GM21423 (cell line): ENCODE measurements around the gene MMP14.
"Not testable (repeated sequence)": the region's sequence is repeated elsewhere in the genome, so short reads cannot be mapped to it uniquely, and the experiment has no call there.

Experiments
- ATAC-seq: cut with Tn5 transposase; IDR thresholded peaks from one replicate; pipeline ENCODE4 v1.9.1; 2021; ENCODE audit warnings: mild to moderate bottlenecking, moderate library complexity; ENCODE audit not compliant: unreplicated experiment

MMP14 gene

DNA sequence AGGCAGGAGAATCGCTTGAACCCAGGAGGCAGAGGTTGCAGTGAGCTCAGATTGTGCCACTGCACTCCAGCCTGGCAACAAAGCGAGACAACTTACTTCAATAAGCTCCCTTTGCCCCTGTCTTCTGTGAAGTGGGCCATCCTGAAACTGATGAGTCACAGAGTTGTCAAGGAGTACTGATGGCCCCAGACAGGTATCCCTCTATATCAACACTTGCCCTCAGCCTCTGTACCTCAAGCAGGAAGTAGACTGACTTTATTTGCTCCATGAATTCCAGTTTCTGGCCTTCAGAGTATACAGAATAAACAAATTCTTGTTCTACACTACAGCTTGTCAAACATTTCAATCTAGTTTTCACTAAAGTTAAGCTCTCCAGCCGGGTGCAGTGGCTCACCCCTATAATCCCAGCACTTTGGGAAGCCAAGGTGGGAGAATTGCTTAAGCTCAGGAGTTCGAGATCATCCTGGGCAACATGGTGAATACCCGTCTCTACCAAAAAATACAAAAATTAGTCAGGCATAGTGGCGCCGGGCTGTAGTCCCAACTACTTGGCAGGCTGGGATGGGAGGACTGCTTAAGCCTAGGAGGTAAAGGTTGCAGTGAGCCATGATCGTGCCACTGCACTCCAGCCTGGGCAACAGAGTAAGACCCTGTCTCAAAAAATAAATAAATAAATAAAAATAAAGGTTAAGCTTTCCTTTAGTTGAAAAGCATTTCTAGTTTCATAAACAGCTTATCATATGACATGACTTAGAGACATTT lies 18.8 kb downstream of the MMP14 start:
- no peak for ATAC-seq

DNA sequence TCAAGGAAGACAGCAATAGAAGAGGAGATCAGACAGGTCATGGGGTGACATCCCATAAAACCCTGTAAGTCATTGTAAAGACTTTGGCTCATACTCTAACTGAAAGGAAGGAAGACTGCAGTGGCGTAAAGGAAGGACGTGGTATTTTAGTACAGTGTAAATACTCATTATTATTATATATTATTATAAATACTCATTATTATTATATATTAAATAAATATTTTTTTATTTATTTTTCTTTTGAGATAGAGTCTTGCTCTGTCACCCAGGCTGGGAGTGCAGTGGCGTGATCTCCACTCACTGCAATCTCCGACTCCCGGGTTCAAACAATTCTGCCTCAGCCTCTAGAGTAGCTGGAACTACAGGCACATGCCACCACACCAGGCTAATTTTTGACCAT lies 20.0 kb downstream of the MMP14 start:
- ATAC-seq = no peak

DNA sequence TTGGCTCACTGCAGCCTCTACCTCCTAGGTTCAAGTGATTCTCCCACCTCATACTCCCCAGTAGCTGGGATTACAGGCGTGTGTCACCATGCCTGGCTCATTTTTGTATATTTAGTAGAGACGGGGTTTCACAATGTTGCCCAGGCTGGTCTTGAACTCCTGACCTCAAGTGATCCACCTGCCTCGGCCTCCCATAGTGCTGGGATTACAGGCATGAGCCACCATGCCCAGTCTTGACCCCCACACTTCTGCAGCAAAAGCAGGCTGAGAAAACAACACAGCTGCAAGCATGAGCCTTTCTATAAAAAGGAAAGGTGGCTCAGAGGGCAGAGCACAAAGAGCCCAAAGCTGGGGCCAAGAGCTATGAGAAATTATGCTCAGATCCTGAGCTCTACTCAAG lies 24.0 kb downstream of the MMP14 start:
- not testable (repeated sequence) for ATAC-seq

GRCh38 chr14:22861651-22862050 lies 25.3 kb downstream of the MMP14 start:
- no peak for ATAC-seq

GRCh38 chr14:22864979-22865378 lies 28.6 kb downstream of the MMP14 start:
- ATAC-seq = no peak

GRCh38 chr14:22865424-22866405 lies 29.3 kb downstream of the MMP14 start:
- no peak for ATAC-seq

- ATAC-seq = no peak
Measured at GRCh38 chr14:22866874-22867273, 30.5 kb downstream of the MMP14 start.

DNA sequence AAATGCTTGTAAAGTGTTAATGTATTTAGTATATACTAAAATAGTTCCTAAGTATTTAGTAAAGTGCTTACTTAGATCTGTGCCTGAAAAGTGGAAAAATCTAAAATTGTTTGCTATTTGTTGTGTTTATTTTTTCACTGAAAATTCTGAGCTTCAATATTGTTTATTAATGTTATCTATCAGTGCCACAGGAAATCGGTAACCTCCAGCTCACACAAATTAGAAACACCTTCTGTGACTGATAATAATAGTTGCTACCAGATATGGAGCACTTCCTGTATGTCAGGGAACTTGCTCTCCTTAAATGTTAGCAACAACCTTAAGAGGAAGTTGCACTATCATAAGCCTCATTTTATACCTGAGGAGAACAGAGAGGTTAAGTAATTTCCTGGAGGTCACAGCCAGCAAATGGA lies 34.4 kb downstream of the MMP14 start:
- ATAC-seq = peak; percentile 24

GRCh38 chr14:22871224-22872032 lies 35.0 kb downstream of the MMP14 start, which contains the start of gene LRP10:
Gene LRP10, plus strand, starts transcription at chr14:22871740. Its CDS starts 564 bp downstream, at chr14:22872304.
- peak; percentile 73 for ATAC-seq

DNA sequence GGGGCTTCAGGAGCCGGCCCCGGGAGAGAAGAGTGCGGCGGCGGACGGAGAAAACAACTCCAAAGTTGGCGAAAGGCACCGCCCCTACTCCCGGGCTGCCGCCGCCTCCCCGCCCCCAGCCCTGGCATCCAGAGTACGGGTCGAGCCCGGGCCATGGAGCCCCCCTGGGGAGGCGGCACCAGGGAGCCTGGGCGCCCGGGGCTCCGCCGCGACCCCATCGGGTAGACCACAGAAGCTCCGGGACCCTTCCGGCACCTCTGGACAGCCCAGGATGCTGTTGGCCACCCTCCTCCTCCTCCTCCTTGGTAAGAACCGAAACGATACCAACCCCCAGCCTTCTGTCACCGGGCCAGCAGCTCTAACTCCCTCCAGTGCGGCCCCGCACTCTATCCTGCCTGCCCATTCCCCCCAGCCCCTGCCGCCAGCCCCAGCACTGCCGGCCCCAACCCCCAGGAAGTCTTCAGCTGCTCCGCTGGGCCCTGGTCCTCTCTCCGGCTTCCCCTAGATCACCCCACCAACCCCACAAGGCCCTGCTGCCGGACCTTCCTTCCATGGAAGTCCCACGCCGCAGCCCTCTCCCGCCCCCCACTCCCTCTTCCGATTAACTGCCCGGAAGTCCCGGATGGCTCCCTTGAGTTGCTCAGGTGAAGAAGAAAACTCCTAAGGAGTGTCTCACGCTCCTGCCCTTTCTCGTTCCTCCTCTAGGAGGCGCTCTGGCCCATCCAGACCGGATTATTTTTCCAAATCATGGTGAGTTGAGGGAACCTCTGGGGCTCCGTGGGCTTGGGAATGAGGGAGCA lies 35.8 kb downstream of the MMP14 start:
- ATAC-seq = peak; percentile 14

- no peak for ATAC-seq
Measured at GRCh38 chr14:22872833-22873520, 36.6 kb downstream of the MMP14 start.

DNA sequence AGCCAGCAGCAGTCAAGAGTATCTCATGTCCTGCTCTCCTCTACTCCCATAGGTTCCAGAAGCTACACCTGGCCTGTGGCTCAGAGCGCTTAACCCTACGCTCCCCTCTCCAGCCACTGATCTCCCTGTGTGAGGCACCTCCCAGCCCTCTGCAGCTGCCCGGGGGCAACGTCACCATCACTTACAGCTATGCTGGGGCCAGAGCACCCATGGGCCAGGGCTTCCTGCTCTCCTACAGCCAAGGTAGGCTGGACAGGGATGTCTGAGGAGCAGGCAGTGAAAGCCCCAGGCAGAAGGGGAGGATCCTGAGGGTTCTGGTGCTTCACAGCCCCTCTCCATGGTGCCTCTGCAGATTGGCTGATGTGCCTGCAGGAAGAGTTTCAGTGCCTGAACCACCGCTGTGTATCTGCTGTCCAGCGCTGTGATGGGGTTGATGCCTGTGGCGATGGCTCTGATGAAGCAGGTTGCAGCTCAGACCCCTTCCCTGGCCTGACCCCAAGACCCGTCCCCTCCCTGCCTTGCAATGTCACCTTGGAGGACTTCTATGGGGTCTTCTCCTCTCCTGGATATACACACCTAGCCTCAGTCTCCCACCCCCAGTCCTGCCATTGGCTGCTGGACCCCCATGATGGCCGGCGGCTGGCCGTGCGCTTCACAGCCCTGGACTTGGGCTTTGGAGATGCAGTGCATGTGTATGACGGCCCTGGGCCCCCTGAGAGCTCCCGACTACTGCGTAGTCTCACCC lies 38.8 kb downstream of the MMP14 start:
- ATAC-seq = no peak

DNA sequence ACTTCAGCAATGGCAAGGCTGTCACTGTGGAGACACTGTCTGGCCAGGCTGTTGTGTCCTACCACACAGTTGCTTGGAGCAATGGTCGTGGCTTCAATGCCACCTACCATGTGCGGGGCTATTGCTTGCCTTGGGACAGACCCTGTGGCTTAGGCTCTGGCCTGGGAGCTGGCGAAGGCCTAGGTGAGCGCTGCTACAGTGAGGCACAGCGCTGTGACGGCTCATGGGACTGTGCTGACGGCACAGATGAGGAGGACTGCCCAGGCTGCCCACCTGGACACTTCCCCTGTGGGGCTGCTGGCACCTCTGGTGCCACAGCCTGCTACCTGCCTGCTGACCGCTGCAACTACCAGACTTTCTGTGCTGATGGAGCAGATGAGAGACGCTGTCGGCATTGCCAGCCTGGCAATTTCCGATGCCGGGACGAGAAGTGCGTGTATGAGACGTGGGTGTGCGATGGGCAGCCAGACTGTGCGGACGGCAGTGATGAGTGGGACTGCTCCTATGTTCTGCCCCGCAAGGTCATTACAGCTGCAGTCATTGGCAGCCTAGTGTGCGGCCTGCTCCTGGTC lies 39.4 kb downstream of the MMP14 start:
- ATAC-seq = no peak

DNA sequence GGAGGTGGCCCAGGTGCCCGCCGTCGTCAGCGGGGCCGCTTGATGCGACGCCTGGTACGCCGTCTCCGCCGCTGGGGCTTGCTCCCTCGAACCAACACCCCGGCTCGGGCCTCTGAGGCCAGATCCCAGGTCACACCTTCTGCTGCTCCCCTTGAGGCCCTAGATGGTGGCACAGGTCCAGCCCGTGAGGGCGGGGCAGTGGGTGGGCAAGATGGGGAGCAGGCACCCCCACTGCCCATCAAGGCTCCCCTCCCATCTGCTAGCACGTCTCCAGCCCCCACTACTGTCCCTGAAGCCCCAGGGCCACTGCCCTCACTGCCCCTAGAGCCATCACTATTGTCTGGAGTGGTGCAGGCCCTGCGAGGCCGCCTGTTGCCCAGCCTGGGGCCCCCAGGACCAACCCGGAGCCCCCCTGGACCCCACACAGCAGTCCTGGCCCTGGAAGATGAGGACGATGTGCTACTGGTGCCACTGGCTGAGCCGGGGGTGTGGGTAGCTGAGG lies 40.7 kb downstream of the MMP14 start:
- no peak for ATAC-seq

DNA sequence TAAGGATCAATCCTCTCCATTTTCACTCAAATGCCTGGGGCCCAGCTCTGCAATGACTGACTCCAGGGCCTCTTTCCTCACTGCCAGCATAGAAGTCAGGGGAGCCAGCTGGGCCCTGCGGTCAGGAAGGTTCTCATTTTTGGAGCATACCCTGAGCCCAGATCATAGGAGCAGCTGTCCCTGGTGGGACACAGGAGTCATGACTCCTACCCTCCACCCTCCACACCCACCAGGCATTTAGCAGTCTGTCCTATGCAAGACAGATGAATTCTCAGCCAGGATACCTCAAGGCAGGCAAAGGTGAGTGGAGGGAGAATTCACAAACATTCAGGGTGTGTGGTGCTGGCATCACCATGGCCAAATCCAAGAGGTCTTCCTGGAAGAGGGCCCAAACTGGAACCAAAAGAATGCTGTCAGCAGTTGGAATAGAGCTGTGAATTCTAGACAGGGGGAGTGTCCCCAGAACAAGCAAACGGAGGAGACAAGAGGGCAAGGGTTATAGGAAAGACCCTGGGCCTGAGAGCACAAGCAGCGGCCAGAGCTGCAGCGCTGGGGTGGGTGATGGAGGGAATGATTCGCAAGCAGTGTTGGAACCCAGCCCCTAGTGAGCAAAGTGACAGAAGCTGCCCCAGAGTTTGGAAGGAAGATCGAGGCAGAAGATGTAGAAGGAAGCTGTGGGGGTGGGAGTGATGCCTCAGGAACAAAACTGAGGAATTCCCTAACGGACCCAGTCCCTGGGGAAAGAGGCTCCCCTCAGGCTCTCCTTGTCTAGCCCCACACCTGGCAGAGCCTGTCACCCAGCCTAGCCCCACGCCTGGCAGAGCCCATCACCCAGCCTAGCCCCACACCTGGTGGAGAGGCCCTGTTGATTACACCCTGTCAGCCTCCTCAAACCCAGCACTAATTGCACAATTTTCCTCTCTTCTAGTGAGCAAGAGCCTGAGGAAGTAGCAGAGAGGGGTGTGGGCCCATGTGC lies 42.2 kb downstream of the MMP14 start:
- ATAC-seq = no peak

DNA sequence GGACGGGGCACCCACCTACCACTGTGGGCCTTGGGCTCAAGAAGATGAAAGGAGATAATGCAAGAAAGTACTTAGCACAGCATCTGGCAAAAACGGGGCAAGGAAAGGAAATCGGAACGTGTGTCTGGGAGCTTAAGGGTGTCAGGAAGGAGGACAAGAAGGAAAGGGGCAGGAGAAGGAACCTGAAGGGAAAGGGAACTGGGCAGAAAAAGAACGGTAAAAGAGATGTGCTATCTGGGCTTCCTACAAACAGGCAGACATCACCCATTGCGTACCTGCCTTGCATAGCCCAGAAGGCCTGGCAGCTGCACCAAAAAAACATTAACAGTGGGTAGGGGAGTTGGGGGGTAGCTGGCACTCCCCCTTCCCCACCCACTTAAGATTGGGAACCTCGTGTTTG lies 45.7 kb downstream of the MMP14 start:
- ATAC-seq = no peak

- ATAC-seq = no peak
Measured at GRCh38 chr14:22882529-22883172, 46.3 kb downstream of the MMP14 start.
